Stomach (tissue), 4 donors: ENCODE results near the gene AK9.

Source experiments
- CTCF ChIP-seq, 7 experiments: fragments of 450-650 bp in 4 of 7; fragments of 200-600 bp in 3 of 7; sonication (generic) in 3 of 7; IDR thresholded peaks; one replicate each; pipeline ENCODE4 v1.5.1; 2016 to 2019; ENCODE audit warnings: antibody characterized with exemption in 7 of 7, control low read depth in 2 of 7, mild to moderate bottlenecking in 1 of 7
- EP300 ChIP-seq: sonication (generic); formaldehyde crosslinking; IDR thresholded peaks from one replicate; pipeline ENCODE4 v1.6.1; 2017; ENCODE audit warnings: antibody characterized with exemption
- POLR2AphosphoS5 ChIP-seq, 3 donors: sonication (generic); formaldehyde crosslinking; IDR thresholded peaks; one replicate each; pipeline ENCODE4 v1.6.1; 2016; ENCODE audit warnings: antibody characterized with exemption in 3 of 3

GRCh38 chr6:109490713-109491112 lies 200.3 kb downstream of the AK9 start:
- TF ChIP-seq CTCF (IDR thresholded peaks at IDR 0.05) (no peak), POLR2AphosphoS5 (IDR thresholded peaks at IDR 0.05) (no peak), EP300 (no peak)
